Neural crest cell (in vitro differentiated cells): ENCODE measurements around the gene GPD1L. TPM values are rescaled to one million over a fixed set of nuclear protein-coding genes. Genes with fewer than 3 reads are reported as not detected.

ENCODE experiments used
- DNase-seq: peaks from one replicate; pipeline ENCODE4 v3.0.0; 2021; ENCODE audit warnings: low read depth, mixed read lengths, low spot score
- H3K27ac Mint-ChIP-seq: one replicate; pipeline ENCODE4 v1.8.0; 2021; ENCODE audit warnings: mild to moderate bottlenecking, mixed read lengths; ENCODE audit not compliant: unreplicated experiment
- H3K27me3 Mint-ChIP-seq: 2 replicates; pipeline ENCODE4 v1.8.0; 2021; ENCODE audit warnings: low read depth, mild to moderate bottlenecking, mixed read lengths
- H3K36me3 Mint-ChIP-seq: 2 replicates; pipeline ENCODE4 v1.8.0; 2021; ENCODE audit warnings: low read depth, mild to moderate bottlenecking, mixed read lengths
- H3K4me1 Mint-ChIP-seq: 2 replicates; pipeline ENCODE4 v1.8.0; 2021; ENCODE audit warnings: mixed read lengths
- H3K4me3 Mint-ChIP-seq: one replicate; pipeline ENCODE4 v1.8.0; 2021; ENCODE audit warnings: mild to moderate bottlenecking, mixed read lengths
- H3K9me3 Mint-ChIP-seq: 2 replicates; pipeline ENCODE4 v1.8.0; 2021; ENCODE audit warnings: mixed read lengths
- total RNA-seq: library from RNA; stranded (reverse); gene quantifications from 2 replicates; pipeline ENCODE4 v1.2.1, GENCODE V29; 2021
- TF ChIP-seq, protein P1 (sequence below): fragments of 200-600 bp; sonication (generic); conservative IDR thresholded peaks from 2 replicates; pipeline ENCODE4 v1.5.0; 2021; ENCODE audit warnings: antibody characterized with exemption, mild to moderate bottlenecking

GPD1L gene
- total RNA-seq, 1 donor from 2014 or later: 7.7 TPM

GRCh38 chr3:32215185-32215584, 108.8 kb downstream of the GPD1L start:
- Mint-ChIP-seq H3K27me3 (no peaks in the 10 kb centered on the region), H3K9me3 (no peaks in the 10 kb centered on the region), H3K4me3 (no peak overlapping the region), H3K4me1 (peaks cover 9% of the 10 kb centered on the region), H3K36me3 (no peaks in the 10 kb centered on the region), H3K27ac (no peak overlapping the region)
- TF ChIP-seq, protein P1, sequence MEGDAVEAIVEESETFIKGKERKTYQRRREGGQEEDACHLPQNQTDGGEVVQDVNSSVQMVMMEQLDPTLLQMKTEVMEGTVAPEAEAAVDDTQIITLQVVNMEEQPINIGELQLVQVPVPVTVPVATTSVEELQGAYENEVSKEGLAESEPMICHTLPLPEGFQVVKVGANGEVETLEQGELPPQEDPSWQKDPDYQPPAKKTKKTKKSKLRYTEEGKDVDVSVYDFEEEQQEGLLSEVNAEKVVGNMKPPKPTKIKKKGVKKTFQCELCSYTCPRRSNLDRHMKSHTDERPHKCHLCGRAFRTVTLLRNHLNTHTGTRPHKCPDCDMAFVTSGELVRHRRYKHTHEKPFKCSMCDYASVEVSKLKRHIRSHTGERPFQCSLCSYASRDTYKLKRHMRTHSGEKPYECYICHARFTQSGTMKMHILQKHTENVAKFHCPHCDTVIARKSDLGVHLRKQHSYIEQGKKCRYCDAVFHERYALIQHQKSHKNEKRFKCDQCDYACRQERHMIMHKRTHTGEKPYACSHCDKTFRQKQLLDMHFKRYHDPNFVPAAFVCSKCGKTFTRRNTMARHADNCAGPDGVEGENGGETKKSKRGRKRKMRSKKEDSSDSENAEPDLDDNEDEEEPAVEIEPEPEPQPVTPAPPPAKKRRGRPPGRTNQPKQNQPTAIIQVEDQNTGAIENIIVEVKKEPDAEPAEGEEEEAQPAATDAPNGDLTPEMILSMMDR: no peak
- DNase-seq: no peak

- no peaks in the 10 kb centered on the region for H3K27me3 Mint-ChIP-seq
- H3K36me3 Mint-ChIP-seq: no peaks in the 10 kb centered on the region
- TF ChIP-seq, protein P1: no peak
- no peak overlapping the region for H3K27ac Mint-ChIP-seq
- no peak overlapping the region for H3K4me3 Mint-ChIP-seq
- peaks cover 13% of the 10 kb centered on the region for H3K4me1 Mint-ChIP-seq
- DNase-seq: no peak
- no peaks in the 10 kb centered on the region for H3K9me3 Mint-ChIP-seq
Measured at GRCh38 chr3:32216172-32216783, 109.9 kb downstream of the GPD1L start.

DNA sequence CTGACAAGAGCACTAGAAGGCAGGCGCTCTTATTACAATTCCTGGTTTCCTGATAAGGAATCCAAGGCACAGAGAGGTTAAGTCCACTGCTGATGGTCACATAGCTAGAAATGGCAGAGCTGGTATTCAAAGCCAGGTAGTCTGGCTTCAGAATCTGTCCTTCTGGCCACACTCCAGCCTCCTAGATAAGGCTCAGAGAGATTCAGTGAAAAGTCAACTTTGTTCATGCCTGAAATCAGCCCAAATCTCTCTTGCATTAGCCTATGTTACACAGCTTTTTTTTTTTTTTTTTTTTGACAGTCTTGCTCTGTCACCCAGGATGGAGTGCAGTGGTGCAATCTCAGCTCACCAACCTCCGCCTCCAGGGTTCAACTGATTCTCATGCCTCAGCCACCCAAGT, 110.9 kb downstream of the GPD1L start:
- H3K27me3 Mint-ChIP-seq: no peaks in the 10 kb centered on the region
- TF ChIP-seq, protein P1: no peak
- H3K27ac Mint-ChIP-seq: no peak overlapping the region
- peaks cover 19% of the 10 kb centered on the region for H3K4me1 Mint-ChIP-seq
- no peak overlapping the region for H3K4me3 Mint-ChIP-seq
- H3K36me3 Mint-ChIP-seq: no peaks in the 10 kb centered on the region
- no peak for DNase-seq
- no peaks in the 10 kb centered on the region for H3K9me3 Mint-ChIP-seq

Other genes with a start within 250 kb of the GPD1L start
- 18.7 and 20.4 TPM in 2 replicates for gene OSBPL10, start 125.4 kb upstream of the GPD1L start, total RNA-seq
- gene ZNF860, start 124.9 kb upstream of the GPD1L start, total RNA-seq: 0.27 and 0.56 TPM in 2 replicates
- gene CMTM8, start 132.1 kb downstream of the GPD1L start, total RNA-seq: 4.4 TPM in 2 replicates